CD4-positive, alpha-beta T cell treated with Interleukin-21 for 1 hour (primary cell): ENCODE data around the gene ARPC4.
"Not testable (repeated sequence)": the region's sequence is repeated elsewhere in the genome, so short reads cannot be mapped to it uniquely, and the experiment has no call there.

Experiments used
- DNase-seq: peaks from one replicate; pipeline ENCODE4 v3.0.0-alpha.2; 2020

ARPC4 gene

DNA sequence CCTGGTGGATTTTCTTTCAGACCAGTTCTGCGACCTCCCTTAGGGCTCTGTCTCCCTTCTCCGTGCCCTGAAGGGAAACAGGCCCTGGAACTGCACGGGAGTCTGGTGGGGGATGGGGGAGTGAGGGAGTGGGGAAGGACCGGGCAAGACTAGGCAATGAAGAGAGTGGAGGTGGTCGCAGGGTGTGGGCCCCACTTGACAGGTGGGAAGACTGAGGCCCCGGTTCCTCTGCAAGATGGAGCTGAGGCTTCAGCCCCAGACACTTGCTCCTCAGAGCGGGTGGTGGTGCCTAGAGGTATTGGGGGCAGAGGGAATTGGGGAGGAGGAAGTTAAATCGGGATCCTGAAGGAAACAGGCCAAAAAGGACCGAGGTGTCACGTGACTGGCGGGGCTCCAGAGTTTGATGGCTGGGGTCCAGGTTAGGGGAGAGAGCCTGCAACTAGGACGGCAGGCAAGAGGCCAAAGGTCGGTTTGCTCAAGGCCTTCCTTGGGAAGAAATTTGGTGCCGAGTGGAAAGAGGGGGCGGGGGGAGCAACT is 22.5 kb upstream of the ARPC4 start:
- DNase-seq: no peak

DNA sequence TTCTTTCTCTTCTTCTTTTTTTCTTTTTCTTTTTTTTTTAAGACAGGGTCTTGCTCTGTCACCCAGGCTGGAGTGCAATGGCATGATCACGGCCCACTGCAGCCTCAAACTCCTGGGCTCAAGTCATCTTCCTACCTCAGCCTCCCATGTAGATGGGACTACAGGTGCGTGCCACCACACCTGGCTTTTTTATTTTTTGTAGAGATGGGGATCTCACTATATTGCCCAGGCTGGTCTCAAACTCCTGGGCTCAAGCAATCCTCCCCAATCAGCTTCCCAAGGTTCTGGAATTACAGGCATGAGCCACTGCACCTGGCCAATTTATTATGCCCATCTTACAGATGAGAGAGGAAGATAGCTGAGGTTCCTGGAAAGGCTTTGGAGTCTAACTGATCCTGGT is 21.9 kb upstream of the ARPC4 start:
- not testable (repeated sequence) for DNase-seq

DNA sequence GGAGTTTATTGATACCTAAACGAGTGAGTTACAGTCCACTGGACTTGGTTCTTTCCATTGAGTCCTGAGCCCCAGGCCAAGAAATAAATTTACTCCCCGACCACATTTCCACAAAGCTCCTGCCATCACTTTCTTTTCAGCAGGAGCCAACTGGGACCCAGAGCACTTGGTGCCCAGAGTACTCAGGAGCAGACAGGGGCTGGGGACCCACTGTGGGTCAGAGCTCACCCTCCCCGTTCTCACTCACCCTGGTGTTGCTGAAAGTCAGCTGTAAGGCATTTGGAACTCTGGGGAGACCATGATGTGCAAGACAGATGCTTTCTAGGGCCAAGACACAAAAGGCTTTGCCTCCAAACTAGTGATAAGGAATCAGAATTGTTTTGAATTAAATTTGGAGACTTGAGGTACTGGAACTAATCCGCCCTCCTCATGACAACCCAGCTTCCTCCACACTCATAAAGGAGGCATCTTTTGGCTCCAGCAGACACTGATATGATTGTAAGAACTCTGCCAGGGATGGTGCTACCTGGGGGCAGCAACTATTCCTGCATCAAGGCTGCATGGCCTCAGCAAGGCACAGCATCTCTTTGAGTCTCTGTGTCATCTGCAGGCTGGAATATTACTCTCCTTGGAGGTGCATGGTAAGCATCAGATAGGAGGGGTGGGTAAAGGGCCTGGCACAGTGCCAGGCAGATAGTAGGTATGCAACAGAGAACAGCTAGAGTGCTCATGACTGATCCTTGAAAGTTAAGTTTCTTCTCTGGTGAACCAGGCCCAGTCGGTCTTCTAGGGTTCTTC is 15.8 kb upstream of the ARPC4 start:
- DNase-seq: no peak

DNA sequence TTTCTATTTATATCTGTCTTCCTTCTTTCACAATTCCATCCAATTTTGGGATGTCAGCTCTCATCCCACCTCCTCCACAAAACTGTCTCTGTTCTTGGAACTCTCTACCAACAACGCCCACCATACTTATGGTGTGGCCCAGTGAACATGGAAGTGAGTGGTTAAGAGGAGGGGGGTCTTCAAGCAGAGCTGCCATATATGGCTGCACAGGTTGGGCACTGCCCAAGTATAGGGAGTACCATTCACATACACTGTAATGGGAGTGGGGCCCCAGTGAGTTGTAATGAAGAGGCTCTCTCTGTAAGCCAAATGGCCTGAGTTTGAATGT is 15.2 kb upstream of the ARPC4 start:
- DNase-seq: no peak

DNA sequence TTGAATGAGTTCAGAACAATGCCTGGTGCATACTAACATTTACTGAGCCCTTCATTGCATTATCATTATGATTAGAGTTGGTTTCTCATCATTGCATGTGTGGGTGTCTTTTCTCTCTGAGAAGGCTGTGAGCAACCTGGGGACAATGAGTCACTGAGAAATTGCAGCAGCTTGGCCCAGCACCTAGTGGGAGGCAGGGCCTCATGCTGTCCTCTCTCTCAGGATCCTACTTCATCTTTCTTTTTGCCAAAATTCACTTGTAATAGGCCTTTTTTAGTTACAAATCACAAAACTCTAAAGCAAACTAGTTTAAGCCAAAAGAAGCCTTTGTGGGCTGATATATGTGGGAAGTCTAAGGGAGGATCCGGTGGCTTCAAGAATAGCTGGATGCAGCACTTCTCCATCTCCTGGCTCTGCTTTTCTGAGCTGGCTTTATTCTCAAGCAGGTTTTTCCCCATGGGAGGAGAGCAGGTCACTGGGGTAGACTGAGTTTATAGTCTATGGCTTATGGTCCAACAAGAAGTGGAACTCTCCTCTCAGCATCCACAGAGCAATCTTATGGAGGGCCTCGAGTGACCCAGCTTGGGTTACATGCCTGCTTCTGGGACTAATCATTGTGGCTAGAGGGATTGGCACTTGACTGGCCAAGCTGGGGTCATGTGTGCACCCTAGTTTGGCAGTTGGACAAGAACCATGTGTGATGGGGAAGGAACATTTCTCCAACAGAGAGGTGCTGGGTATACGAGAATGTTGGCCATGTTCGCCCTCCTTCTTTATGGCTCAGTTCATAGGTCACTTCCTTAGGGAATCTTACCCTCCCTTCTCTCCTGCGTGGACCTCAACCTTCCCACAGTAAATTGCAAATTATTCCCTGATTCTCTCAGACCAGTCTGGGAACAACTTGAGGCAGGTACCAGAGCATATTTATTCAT is 14.5 kb upstream of the ARPC4 start:
- DNase-seq: no peak

DNA sequence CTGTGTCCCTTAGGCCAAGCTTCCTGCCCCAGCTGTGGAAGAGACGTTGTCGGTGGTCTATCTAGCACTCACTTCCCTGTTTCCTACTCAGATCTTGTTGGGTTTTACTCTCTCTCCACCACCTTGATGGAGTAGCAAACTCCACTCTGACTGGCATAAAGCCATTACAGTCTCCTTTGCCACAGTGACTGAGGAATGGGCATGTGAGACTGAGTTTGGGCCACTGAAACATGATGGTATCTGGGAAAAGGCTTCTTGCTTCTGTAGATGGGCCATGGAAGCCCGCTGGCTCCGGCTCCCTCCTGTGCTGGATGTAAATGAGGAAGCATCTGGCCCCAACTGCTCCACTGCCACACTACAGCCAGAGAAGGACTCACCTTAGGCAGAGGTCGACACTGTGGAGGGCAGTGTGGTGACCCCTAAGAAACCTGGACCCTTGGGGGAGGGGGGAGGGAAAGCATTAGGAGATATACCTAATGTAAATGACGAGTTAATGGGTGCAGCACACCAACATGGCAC is 13.7 kb upstream of the ARPC4 start:
- no peak for DNase-seq

DNA sequence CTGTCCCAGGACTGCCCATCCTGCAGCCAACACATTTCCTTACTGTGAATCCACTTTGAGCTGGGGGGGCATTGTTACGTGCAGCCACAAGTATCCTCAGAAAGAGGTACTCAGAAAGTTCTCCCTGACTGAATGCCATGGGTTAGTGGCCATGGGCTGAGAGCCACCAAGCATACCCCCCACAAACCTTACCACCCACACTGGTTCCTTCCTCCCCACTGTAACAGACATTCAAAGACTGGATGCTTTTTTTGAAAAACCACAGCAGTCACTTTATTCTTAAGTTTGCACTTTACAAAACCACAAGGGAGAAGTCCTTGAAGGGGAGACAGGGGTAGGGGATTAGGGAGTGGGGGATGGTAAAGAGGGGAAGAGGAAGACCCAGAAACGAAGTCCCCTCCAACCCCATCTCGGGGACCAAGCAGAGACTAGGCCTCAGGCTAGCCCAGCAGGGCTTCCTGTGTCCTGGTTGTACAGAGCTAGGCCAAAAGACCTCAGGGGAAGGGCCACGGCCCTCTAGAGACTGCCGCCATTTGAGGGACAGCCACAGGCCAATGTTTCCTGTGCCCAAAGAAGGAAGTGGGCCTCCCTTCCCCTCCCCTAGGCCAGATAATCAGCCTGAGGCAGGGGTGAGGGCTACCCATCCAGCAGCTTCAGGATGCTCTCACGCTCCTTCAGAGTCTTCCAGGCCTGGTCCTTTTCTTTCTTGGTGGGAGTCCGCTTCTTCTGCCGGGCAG is 13.0 kb upstream of the ARPC4 start:
- DNase-seq: peak; percentile 53

DNA sequence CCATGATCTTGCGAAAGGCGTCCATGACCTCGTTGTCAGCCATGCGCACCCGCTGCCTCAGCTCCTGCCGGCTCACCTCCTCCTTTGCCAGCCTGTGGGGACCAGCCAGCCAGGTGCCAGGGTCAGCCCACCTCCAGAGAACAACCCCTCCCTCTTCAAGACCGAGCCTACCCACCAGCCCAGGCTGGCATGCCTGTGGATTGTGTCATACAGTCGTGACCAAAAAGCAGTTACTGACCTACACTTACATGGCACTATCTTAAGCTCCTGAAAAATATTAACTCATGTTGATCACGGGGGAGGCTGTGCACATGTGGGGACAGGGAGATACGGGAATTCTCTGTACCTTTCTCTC is 12.4 kb upstream of the ARPC4 start:
- no peak for DNase-seq

DNA sequence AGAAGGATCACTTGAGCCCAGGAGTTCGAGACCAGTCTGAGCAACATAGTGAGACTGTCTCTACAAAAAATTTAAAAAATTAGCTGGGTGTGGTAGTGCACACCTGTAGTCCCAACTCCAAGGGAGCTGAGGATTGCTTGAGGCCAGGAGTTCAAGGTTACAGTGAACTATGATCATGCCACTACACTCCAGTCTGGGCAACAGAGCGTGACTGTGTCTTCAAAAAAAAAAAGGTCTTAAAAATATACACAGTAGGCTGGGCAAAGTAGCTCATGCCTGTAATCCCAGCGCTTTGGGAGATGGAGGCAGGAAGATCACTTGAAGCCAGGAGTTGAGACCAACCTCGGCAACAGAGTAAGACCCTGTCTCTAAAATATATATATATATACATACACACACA is 12.0 kb upstream of the ARPC4 start:
- no peak for DNase-seq

DNA sequence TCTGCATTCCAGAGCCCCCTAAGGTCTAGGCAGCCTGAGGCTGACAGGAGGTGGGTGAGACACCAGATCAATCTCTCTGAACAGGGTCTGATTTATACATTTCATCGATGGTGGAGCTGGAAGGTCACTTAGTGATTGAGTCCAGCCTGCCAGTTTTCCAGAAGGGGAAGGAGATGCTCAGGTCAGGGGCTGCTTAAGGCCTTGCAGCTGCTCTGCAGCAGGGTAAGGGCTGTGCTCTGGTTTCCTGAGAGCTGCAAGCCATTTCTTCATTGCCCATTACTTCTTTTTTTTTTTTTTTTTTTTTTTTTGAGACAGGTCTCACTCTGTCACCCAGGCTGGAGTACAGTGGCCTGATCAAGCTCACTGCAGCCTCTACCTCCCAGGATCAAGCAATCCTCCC is 11.3 kb upstream of the ARPC4 start:
- no peak for DNase-seq

DNA sequence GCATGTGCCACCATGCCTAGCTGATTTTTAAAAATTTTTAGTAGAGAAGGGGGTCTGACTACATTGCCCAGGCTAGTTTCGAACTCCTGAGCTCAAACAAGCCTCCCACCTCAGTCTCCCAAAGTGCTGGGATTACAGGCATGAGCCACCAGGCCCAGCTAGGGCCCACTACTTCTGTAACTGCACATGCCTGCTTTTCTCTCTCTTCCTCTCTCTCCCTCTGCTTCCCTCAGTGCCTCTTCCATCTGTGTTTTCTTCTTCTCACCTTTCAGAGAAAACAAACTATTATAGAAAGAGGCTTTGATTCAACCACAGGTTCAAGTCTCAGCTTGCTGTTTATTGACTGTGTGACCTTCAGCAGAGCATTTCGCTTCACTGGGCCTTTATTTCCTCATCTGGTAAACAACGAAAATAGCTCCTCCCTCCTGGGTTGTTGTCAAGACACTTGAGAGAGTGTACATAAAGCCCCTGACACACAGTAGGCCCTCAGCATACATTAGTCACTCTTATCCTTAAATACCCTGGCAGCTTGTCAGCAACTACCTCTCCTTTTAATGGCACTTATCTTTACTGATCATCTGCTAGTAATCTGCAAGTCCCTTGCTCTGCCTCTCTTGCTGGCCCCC is 10.8 kb upstream of the ARPC4 start:
- DNase-seq: no peak

DNA sequence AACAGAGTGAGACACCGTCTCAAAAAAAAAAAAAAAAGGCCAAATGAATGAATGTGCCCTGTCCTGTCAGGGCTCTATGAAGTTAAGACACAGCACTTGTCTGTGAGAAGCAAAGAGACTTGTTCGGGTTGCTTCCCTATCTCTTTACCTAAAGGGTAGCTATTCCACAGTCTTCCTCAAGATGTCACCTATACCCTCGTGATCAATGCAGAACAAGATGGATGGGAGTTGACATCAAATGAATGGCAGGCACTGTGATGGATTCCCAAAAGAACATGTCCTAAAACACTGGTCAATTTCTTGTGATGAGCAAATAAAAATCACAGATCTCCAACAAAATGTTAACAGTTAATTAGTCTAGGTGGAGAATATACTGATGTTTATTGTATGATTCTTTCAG is 10.1 kb upstream of the ARPC4 start:
- peak; percentile 31 for DNase-seq

DNA sequence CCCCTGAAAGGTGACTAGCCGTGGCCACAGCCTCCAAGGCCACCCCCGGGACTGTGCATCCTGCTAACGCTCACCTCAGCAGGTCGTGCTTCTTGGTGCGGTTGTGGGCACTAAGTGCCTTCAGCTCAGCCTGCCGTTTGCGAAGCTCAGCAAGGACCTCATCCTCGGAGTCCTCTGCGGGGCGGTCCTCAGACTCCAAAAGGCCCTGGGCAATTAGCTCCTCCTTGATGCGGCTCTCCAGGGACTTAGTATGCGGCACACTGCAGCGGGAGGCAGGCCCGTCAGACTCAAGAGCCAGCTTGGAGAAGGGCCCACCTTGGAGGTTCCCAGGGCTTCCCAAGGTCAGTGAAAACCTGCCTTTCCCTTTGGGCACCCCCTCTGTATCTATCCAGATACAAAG is 8.9 kb upstream of the ARPC4 start:
- no peak for DNase-seq

DNA sequence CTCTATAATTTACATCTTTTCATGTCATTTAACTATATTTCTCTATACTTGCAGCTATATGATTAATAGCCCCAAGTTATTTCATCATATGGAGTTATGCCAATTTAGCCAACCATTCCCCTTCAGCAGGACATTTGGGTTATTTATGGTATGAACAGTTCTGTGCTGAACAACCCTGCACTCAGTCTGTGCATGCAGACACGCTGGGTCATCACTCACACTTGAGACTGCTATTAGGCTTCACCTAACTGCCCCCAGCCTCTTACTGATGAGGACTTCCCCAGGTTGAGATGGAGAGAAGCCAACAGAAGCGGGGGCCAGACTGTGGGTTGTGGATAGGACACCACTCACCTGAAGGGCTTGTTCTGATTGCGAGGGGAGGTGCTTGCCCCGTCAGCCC is 7.9 kb upstream of the ARPC4 start:
- no peak for DNase-seq

DNA sequence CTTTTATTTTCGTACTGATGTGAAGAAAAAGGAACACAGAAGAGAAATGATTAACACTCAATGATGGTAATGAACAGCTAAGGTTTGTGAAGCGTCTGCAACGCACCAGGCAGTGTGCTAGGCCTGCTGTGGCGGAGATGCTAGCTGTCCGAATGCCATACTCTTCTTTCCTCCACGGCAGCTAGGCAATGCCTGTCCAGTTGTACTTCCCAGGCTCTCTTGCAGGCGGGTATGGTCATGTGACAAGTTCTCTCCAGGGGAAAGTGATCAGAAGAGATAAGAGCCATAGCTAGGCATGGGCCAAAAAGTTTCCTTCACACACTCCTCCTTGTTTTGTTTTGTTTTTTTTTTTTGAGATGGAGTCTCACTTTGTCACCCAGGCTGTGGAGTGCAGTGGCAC is 7.3 kb upstream of the ARPC4 start:
- no peak for DNase-seq

DNA sequence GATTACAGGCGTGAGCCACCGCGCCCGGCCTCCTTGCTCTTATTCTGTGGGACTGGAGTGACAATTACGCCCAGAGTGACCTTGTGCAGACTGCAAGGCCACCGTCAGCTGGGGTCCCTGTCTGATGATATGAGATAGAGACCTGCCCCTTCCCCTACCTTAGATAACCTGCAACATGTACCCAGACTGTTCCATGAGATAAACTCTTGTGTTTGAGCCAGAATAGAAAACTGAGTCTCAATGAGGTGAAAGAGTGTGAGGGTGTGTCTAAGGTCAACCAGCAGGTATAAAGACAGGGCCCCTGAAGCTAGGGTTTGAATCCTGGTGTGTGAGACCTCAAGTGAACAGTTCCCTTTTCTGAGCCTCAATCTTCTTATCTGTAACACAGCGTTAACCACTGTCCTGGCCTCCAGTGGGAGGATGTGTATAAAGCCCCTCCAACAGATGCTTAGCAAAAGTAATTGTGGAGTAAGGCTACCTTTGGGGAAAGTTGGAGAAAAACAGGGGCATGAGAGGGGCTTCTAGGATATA is 6.6 kb upstream of the ARPC4 start:
- no peak for DNase-seq

DNA sequence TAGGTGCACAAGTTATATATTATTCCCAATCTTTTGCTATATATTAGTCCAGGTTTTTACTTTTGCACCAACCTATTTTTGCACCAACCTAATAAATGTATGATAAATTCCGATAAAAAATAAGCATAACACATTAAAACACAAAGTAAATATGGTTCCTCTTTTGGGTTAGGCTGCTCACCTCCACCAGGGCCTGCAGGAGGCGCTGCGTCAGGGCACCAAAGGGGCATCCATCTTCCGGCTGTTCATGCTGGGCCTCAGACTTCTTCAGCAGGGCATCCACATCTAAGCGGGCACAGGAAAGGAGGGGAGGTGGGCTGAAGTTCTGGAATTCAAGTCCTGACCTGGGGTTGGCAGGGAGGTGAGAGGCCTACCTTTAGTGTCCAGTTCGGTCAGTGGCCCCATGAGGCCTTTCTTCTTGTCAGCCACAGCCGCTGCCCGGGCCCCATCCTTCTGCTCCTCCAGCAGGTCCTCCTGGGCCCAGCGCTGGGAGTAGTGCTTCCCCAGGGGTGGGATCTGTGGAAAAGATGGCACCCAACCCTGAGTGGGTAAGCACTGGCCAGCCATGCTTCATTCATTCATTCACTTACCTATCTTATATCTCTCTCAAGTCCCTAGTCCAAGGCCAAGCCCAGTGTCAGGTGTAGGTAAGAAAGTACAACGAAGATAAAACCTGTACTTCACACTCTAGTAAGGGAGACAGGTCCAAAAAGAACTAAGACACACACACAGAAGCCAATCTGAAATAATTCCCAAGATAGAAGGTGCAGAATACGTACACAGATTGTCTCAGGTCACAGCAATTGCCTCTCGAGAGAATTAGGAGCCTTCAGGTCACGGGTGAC is 5.8 kb upstream of the ARPC4 start:
- DNase-seq: no peak

DNA sequence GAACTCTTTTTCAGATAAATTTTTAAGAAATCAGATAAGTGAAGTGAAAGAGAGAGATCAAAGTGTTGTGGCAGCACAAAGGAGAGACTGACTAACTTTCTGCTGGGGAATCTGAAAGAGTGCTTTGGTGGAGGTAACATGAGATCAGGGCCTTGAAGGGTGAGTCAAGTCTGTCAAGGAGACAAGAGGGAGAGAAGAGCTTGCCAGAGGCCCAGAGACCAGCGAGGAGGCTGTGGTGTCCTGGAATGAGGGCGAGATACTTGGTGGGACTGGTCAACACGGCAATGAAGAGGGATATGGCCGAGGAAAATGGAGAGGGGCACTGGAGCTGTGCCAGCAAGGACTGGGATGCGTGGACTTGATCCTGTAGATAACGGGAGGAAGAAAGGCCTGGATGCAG is 5.2 kb upstream of the ARPC4 start:
- no peak for DNase-seq

DNA sequence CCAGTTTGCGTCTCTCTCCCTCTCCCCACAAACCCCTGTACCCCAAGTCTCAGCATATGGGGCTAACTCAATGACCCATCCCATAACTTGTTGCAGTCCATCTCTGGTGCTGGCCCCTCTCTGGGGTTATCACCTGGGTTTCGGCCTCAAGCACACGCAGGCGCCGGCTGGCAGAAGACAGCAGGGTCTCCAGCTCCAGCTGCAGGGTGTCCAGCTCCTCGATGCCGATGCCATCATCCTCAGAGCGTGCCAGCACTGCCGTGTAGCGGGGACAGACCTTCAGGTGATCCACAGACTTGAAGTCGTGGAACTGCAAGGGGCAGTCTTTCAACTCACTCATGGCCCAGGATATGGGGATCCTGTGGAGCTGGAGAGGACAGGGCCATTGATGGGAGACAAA is 1.8 kb upstream of the ARPC4 start:
- no peak for DNase-seq

DNA sequence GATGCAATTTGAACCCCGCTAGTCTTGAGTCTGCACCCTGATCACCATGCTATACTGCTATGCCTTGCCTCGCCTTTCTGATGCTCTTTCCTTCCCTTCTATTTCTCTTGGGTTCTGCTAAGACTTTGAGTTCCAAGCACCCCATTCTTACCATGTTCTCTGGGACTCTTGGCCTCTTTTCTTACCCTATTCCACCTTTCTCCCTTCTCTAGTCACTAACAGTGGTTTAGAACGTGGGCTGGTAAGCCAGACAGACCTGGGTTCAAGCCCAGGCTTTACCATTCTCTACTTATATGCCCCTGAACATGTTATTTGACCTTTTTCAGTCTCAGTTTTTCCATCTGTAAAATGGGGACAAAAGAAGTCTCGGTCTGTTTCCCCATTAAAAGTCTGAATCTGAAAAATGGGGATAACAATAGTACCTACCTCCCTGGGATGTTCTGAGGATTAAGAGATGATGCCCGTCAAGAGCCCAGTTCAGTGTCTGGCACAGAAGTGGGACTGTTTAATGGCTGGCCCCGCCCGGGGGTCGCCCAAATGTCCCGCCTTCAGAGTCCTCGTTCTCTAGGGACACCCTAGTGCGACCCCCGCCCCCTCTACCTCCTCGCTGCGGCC is 985 bp upstream of the ARPC4 start:
- DNase-seq: no peak

DNA sequence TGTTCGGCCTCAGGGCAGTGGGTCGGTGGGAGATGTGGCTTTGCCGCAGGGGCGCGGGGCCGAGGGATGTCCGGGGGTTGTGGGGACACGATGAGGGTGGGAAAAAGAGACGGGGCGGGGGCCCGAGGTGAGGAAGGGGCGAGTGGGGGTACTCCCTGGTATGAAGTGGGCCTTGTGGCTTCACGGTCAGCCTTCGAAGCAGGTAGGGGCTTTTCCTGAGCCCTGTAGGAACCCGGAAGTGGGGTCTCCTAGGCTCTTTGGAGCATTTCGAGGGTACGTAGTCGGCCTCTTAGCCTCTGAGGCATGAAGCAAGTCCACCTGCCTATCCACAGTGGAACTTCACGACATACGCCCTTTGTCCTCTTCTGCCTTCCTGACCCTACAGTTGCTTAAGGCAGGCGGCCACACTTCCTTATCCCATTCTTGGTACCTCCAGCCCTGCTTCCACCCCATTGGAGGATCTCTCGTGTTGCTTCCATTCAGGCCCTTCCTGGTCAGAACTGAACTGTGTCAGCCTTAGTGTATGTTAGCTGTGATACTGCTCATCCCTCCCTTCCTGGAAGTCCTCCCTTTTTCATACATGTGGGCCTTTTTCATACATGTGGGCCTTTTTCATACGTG is 389 bp downstream of the ARPC4 start:
- DNase-seq: peak; percentile 47
